Liver (tissue), 3 donors: ENCODE data around the gene MMP23B.

Source experiments
- ATF3 ChIP-seq: IDR thresholded peaks from 2 replicates; pipeline ENCODE4 v1.6.1; 2016; ENCODE audit warnings: antibody characterized with exemption
- EGR1 ChIP-seq, 2 donors: IDR thresholded peaks; 2 replicates each; pipeline ENCODE4 v1.6.1; 2016 to 2018; ENCODE audit warnings: antibody characterized with exemption in 2 of 2, low read depth in 2 of 2
- FOXA1 ChIP-seq: IDR thresholded peaks from 2 replicates; pipeline ENCODE4 v1.6.1; 2016; ENCODE audit warnings: antibody characterized with exemption
- GABPA ChIP-seq, 2 donors: IDR thresholded peaks in 1 of 2; conservative IDR thresholded peaks in 1 of 2; 2 replicates each; pipeline ENCODE4 v1.6.1; 2016; ENCODE audit warnings: antibody characterized with exemption in 2 of 2, mild to moderate bottlenecking in 1 of 2, moderate library complexity in 1 of 2
- HNF4A ChIP-seq, 2 donors: conservative IDR thresholded peaks; 2 replicates each; pipeline ENCODE4 v1.6.1; 2016; ENCODE audit warnings: antibody characterized with exemption in 2 of 2, mild to moderate bottlenecking in 2 of 2
- JUND ChIP-seq, 2 donors: IDR thresholded peaks; 2 replicates each; pipeline ENCODE4 v1.6.1; 2016; ENCODE audit warnings: antibody characterized with exemption in 2 of 2
- MAX ChIP-seq: IDR thresholded peaks from 2 replicates; pipeline ENCODE4 v1.6.1; 2016; ENCODE audit warnings: antibody characterized with exemption
- RAD21 ChIP-seq, 2 donors: IDR thresholded peaks; 2 replicates each; pipeline ENCODE4 v1.6.1; 2016; ENCODE audit warnings: antibody characterized with exemption in 2 of 2, mild to moderate bottlenecking in 2 of 2
- SP1 ChIP-seq: IDR thresholded peaks from 2 replicates; pipeline ENCODE4 v1.6.1; 2018; ENCODE audit warnings: antibody characterized with exemption, mild to moderate bottlenecking
- TAF1 ChIP-seq: conservative IDR thresholded peaks from 2 replicates; pipeline ENCODE4 v1.6.1; 2016; ENCODE audit warnings: antibody characterized with exemption, mild to moderate bottlenecking
- YY1 ChIP-seq: IDR thresholded peaks from 2 replicates; pipeline ENCODE4 v1.6.1; 2016; ENCODE audit warnings: antibody characterized with exemption, mild to moderate bottlenecking
- ZBTB33 ChIP-seq: IDR thresholded peaks from 2 replicates; pipeline ENCODE4 v1.6.1; 2016; ENCODE audit warnings: antibody characterized with exemption
- TF ChIP-seq, protein P1 (sequence below): fragments of 150-350 bp; IDR thresholded peaks from 2 replicates; pipeline ENCODE4 v1.5.1; 2017; ENCODE audit warnings: improper control_type of control experiment, low read depth, low read length; ENCODE audit not compliant: missing input control
- TF ChIP-seq, protein P2 (sequence below): IDR thresholded peaks from 2 replicates; pipeline ENCODE4 v1.6.1; 2016; ENCODE audit warnings: antibody characterized with exemption, mild to moderate bottlenecking
- donor health status: healthy.
- donor health status: healthy.

GRCh38 chr1:1669468-1670440 is 37.8 kb downstream of the MMP23B start:
- no peak for TF ChIP-seq TAF1
- no peak for TF ChIP-seq SP1
- TF ChIP-seq YY1 = no peak
- TF ChIP-seq, protein P1, sequence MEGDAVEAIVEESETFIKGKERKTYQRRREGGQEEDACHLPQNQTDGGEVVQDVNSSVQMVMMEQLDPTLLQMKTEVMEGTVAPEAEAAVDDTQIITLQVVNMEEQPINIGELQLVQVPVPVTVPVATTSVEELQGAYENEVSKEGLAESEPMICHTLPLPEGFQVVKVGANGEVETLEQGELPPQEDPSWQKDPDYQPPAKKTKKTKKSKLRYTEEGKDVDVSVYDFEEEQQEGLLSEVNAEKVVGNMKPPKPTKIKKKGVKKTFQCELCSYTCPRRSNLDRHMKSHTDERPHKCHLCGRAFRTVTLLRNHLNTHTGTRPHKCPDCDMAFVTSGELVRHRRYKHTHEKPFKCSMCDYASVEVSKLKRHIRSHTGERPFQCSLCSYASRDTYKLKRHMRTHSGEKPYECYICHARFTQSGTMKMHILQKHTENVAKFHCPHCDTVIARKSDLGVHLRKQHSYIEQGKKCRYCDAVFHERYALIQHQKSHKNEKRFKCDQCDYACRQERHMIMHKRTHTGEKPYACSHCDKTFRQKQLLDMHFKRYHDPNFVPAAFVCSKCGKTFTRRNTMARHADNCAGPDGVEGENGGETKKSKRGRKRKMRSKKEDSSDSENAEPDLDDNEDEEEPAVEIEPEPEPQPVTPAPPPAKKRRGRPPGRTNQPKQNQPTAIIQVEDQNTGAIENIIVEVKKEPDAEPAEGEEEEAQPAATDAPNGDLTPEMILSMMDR = no peak
- no peak for TF ChIP-seq JUND (IDR thresholded peaks at IDR 0.05)
- TF ChIP-seq, protein P2, sequence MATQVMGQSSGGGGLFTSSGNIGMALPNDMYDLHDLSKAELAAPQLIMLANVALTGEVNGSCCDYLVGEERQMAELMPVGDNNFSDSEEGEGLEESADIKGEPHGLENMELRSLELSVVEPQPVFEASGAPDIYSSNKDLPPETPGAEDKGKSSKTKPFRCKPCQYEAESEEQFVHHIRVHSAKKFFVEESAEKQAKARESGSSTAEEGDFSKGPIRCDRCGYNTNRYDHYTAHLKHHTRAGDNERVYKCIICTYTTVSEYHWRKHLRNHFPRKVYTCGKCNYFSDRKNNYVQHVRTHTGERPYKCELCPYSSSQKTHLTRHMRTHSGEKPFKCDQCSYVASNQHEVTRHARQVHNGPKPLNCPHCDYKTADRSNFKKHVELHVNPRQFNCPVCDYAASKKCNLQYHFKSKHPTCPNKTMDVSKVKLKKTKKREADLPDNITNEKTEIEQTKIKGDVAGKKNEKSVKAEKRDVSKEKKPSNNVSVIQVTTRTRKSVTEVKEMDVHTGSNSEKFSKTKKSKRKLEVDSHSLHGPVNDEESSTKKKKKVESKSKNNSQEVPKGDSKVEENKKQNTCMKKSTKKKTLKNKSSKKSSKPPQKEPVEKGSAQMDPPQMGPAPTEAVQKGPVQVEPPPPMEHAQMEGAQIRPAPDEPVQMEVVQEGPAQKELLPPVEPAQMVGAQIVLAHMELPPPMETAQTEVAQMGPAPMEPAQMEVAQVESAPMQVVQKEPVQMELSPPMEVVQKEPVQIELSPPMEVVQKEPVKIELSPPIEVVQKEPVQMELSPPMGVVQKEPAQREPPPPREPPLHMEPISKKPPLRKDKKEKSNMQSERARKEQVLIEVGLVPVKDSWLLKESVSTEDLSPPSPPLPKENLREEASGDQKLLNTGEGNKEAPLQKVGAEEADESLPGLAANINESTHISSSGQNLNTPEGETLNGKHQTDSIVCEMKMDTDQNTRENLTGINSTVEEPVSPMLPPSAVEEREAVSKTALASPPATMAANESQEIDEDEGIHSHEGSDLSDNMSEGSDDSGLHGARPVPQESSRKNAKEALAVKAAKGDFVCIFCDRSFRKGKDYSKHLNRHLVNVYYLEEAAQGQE = no peak
- TF ChIP-seq MAX = no peak
- TF ChIP-seq GABPA (IDR thresholded peaks at IDR 0.05 in 1 of 2, conservative IDR thresholded peaks at IDR 0.05 in 1 of 2) = no peak
- no peak for TF ChIP-seq RAD21 (IDR thresholded peaks at IDR 0.05)
- TF ChIP-seq HNF4A (conservative IDR thresholded peaks at IDR 0.05) = no peak
- no peak for TF ChIP-seq FOXA1
- no peak for TF ChIP-seq ATF3
- no peak for TF ChIP-seq ZBTB33
- no peak for TF ChIP-seq EGR1 (IDR thresholded peaks at IDR 0.05; ENCODE audit: low read depth in 2 of 2)
